NCI-H2107 treated with DMSO at 0.1 percent for 48 hours (cell line): Measurements from ENCODE around the gene SPRED3.
"Not testable (repeated sequence)": the region's sequence is repeated elsewhere in the genome, so short reads cannot be mapped to it uniquely, and the experiment has no call there.

Source experiments
- DNase-seq: peaks from one replicate; lab custom pipeline; 2025; ENCODE audit not compliant: unreplicated experiment; lab: John Stamatoyannopoulos, UW

Gene SPRED3, protein sequence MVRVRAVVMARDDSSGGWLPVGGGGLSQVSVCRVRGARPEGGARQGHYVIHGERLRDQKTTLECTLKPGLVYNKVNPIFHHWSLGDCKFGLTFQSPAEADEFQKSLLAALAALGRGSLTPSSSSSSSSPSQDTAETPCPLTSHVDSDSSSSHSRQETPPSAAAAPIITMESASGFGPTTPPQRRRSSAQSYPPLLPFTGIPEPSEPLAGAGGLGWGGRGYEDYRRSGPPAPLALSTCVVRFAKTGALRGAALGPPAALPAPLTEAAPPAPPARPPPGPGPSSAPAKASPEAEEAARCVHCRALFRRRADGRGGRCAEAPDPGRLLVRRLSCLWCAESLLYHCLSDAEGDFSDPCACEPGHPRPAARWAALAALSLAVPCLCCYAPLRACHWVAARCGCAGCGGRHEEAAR

DNA sequence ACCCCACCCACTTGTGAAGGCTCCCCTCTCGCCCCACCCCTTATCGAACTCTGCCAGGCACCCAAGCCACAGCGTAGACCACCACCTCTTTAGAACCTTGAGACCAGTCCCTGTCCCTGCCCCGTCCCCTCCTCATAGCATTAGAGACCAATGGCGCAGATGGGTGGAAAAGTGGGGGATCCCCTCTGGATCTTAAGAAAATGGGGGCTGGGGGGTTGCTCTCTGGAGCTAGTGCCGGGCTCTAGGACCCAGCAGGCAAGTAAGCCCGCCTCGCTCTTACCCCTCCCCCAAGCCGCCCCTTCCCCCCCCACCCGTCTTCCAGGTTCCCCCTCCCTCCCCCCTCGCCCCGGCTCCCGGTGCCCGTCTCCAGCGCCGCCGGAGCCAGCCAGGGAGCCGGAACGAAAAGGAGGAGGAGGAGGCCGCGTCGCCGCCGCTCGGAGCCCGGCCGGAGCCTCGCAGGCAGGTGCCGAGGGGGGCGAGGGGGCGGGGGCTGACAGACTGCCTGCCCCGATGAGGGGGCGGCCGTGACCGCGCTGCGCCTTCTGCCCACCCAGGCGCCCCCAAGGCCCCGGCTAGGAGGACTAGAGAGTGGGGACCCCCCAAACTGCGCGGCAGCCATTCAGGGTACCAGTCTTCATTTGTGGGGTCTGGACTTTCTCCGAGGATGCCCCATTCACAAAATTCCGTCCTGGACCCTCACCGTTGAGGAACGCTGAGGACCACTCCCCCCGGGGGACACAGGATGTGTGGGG, at the start of gene SPRED3:
Gene SPRED3 (plus strand): TSS at position 349 of the 752 bp plus-strand sequence. CDS start 1,606 bp downstream, outside the sequence.
- no peak for DNase-seq

DNA sequence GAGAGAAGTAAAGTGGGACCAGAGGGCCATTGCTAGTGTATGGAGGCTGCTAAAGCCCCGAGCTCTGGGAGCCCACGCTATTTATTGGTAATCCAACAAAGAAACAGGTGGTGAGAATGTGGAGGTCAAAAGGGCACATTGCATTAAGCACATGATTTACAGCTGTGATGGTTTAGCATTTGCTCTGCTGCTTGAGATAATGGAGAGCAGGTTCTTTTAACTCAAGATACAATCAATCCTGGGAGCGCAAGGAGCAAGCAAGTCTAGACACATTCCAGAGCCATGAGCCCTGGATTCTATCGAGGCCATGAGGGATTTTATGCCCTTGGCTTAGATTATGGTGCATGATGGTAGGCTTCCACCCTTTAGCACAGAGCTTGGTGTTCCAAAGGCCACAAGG, 49.5 kb upstream of the SPRED3 start:
- not testable (repeated sequence) for DNase-seq

DNA sequence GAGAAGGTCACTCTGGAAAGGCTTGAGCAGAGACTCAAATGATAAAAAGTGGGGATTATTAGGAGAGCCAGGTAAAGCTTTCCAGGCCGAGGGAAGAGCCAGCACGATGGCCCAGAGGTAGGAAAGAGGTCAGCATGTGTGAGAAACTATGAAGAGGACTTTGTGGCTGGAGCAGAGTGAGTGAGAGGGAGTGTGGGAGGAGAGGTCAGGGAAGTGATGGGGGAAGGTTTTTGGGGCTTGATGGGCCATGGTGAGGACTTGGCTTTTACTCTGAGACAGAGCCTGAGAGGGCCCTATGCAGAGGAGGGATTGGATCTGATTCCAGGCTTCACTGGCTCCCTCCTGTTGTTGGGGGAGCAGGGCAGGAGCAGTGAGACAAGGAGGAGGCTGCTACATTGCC, 47.6 kb upstream of the SPRED3 start:
- no peak for DNase-seq

DNA sequence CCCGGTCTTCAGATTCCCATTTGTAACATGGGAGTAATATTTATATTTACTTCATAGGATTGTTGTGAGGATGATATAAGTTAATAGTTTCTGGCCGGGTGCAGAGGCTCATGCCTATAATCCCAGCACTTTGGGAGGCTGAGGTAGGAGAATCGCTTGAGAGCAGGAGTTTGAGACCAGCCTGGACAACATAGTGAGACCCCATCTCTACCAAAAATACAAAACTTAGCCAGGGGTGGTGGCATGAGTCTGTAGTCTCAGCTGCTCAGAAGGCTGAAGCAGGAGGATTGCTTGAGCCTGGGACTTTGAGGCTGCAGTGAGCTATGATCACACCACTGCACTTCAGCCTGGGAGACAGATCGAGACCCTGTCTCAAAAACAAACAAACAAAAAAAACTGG, 41.7 kb upstream of the SPRED3 start:
- no peak for DNase-seq

DNA sequence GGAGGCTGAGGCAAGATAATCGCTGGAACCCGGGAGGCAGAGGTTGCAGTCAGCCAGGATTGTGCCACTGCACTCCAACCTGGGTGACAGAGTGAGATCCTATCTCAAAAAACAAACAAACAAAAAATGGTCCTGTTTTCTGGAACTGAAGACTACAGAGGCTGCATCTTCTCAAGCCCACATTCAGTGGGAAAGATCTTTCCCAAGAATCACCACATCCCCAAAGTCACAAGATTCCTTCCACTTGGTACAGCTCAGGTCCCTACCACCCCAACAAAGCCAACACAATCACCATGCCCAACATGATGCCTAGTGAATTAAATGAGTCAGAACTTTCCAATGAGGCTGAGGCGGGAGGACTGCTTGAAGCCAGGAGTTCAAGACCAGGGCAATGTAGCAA, 37.6 kb upstream of the SPRED3 start:
- DNase-seq, result no peak

DNA sequence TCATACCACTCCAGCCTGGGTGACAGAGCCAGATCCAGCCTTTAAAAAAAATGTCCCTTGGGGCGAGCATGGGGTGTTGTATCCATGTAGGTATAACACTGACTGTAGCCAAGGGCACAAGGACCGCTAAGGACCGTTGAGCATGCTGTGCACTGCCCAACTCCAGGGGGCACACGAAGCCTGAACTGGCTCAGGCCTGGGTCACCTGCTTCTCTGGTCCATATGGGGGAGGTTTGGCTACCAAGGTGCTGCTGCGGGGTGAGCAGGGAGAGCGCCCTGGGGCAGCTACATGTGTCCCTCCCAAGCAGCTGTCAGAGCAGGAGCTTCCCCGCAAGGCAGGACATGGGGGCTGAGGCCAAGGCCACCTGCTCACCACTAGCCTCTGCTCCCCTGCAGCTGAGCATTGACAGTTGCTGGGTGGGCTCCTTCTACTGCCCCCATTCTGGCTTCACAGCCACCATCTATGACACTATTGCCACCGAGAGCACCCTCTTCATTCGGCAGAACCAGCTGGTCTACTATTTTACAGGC, 36.6 kb upstream of the SPRED3 start:
- DNase-seq, result no peak

DNA sequence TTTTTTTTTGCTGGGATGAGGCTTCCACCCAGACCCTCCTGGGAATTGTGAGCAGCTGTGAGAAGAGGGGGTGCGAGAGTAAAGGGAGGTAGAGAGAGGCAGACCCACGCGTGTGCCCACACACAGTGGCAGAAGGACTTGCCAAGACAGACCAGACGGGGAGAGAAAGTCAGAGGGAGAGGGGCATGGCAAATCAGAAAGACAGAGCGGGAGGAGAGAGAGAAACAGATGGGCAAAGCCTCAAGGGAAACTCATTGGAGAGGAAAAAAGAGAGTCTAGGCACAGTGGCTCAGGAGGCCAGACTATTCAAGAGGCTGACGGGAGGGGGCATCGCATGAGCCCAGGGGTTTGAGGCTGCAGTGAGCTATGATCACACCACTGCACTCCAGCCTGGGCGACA, 35.9 kb upstream of the SPRED3 start:
- DNase-seq, result no peak

DNA sequence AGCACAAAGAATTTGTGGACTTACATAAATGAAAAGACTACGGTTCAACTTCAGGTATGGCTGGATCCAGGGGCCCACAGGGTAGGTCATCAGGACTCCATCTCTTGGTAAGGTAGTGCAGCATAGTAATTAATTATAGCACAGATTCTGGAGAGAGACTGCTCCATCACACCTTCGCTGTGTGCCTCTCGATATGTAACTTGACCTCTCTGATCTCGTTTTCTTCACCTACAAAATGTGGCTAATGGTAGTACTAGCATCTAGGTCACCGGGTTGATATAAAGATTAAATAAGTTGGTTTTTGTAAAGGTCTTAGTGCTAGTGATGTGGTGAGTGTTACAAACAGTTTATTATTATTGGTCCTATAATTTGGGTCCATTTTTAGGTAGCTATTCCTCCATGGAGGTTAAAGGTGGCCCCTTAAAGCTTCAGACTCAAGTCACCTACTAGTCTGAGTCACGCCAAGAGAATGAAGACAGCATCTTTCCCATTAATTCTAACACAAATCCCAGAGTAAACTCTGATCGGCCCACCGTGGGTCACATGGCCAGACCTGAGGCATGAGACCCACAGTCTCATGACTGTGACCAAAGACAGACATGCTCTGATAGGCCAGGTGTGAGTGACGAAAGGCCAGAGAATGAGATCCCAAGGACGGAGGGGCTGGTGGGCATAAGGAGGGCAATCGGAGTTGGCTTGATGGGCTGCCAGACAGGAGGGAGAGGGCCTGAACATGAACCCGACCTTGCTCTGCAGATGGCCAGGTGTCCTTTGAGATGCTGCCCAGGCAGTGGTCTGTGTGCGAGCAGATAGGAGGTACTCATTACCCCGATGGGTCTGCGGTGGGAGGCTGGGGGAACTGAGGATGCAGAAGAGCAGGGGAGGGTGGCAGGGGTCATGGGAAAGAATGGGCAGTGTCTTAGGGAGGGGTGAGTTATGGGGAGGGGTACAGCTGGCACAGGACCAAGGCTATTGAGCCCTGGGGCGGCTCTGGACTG, 32.5 kb upstream of the SPRED3 start:
- DNase-seq, result no peak

DNA sequence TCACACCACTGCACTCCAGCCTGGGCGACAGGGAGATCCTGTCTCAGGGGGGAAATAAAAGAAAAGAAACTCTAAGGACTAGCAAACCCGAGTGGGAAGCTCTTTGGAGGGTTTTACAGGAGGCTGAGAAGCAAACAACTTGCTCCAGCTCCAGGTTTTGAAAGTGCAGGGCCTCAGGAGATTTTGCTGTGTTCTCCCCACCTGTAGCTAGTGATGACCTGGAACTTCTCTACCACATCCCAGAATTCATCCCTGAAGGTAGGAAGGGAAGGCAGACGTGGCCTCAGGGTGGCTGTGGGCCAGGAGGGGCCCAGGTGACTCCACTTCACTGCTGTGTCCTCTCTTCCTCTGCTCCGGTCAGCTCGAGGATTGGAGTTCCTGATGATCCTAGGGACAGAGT, 30.4 kb upstream of the SPRED3 start:
- DNase-seq, result no peak

DNA sequence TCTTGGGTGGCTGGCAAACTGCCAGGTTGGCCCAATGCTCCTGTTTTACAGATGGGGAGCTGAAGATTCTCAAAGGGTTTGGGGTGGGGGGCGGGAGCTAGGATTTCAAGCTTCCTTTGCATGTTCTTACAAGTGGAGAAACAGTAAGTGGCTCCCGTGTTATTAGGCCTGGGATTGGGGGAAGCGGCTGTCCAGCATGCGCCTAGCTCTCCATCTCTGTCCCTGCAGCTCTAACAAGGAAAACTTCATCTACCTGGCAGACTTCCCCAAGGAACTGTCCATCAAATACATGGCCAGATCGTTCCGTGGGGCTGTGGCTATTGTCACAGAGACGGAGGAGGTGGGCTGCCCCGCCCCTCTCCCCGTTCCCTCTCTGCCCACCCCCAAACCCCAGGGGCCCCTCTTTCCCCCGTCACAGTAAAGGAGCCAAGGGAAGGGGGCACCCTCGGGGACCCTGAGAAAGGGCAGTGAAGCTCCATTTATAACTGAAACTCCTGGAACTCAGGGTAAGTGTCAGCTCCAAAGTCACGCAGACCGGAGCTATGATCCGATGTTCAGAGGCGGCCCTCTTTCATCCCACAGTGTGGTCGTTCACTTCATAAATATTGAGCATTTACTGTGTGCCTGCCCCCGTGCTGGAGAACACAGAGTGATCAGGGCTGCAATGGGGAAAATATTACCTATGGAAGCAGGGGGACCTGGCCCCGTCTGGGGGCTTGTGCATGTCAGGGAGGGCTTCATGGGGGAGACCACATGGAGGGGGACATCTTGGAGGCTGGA, 29.1 kb upstream of the SPRED3 start:
- DNase-seq, result no peak

DNA sequence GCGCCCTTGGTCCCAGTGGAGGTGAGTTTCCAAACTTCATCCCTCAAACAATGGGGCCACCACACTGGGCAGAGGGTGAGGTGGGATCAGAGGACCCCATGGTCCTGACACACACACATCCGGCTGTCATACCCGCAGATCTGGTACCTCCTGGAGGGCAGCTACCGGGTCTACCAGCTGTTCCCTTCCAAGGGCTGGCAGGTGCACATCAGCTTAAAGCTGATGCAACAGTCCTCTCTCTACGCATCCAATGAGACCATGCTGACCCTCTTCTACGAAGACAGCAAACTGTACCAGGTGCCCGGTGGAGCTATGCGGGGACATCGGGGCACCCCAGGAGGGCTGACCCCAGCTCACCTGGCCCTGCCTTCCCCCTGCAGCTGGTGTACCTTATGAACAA, 28.1 kb upstream of the SPRED3 start:
- no peak for DNase-seq

DNA sequence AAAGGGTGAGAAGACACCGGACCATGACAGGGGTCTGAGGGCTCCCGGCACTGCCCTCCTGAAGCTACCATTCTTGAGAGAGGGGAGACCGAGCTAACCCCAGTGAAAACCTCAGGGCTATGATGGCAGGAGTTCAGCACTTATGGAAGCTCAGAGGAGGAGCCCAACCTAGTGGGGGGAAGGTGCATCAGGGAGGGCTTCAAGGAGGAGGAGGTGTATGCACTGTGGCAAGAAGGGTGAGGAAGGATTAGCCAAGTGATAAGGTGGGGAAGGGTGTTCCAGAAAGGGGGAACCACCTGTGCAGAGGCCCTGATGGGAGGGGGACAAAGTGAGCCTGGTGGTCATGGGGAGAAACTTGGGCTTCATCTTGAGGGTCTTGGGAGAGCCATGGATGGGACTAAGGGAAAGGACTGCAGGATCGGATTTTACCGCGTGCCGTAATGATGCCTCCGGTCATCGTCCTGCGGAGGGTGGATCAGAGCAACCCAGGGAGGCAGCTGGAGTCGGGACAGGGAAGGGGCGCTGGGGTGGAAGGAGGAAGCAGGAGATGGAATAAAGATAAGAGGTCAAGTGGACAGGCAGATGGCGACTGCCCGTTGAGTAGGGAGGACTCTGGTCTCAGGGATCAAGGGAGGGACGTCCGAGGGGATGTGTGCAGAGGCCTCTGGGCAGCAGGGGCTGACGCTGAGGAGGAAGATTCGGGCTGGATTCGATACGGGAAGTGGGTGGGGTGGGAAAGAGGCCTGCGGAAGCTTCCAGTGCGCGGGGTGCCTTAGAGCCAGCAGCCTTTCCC, 27.5 kb upstream of the SPRED3 start:
- no peak for DNase-seq

DNA sequence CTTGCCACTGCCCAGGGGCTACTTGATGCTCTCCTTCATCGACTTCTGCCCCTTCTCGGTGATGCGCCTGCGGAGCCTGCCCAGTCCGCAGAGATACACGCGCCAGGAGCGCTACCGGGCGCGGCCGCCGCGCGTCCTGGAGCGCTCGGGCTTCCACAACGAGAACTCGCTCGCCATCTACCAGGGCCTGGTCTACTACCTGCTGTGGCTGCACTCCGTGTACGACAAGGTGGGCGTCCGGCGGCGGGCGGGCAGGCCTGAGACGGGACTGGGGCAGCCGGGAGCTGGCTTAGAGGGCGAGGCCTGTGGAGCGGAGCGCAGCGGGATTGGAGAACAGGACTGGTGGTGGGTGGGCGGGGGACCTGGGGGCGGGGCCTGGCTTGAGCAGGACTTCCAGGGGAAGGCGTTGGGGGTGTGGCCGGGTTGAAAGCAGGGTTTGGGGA, 26.8 kb upstream of the SPRED3 start:
- DNase-seq, result peak; percentile 17

DNA sequence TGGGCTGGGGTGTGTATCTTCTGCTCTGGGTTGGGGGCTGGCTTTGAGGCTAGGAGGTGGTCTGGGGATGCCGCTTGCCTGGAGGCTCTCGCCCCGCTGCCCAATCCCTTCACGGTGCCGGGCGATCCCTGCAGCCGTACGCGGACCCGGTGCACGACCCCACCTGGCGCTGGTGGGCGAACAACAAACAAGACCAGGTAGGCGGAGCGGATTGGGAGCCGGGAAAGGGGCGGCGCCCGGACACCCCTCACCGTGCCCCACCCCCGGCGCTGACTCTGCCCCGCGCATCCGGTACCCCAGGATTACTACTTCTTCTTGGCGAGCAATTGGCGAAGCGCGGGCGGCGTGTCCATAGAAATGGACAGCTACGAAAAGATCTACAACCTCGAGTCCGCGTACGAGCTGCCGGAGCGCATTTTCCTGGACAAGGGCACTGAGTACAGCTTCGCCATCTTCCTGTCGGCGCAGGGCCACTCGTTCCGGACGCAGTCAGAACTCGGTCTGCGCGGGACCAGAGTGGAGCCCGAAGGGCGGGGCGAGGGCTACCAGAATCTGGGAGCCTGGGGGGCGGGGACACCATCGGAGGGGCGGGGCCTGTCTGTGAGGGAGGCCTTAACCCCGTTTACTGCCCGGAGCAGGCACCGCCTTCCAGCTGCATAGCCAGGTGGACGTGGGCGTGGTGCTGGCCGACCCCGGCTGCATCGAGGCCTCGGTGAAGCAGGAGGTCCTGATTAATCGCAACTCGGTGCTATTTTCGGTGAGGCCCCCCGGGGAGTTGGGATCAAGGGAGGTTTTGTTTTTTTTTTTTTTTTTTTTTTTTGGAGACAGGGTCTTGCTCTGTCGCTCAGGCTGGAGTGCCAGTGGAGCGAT, 26.2 kb upstream of the SPRED3 start:
- DNase-seq, result no peak

DNA sequence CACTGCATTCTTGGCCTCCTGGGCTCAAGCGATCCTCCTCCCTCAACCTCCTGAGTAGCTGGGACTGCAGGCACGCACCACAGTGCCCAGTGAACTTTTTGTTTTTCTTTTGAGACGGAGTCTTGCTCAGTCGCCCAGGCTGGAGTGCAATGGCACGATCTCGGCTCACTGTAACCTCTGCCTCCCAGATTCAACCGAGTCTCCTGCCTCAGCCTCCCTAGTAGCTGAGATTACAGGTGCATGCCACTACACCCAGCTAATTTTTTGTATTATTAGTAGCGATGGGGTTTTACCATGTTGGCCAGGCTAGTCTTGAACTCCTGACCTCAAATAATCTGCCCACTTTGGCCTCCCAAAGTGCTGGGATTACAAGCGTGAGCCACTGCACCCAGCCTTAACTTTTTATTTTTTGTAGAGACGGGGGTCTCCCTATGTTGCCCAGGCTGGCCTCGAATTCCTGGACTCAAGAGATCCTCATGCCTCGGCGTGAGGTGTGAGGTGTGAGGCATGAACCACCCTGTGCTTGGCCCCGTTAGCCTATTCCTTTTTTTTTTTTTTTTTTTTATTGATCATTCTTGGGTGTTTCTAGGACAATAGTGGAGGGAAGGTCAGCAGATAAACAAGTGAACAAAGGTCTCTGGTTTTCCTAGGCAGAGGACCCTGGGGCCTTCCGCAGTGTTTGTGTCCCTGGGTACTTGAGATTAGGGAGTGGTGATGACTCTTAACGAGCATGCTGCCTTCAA, 25.4 kb upstream of the SPRED3 start:
- not testable (repeated sequence) for DNase-seq

DNA sequence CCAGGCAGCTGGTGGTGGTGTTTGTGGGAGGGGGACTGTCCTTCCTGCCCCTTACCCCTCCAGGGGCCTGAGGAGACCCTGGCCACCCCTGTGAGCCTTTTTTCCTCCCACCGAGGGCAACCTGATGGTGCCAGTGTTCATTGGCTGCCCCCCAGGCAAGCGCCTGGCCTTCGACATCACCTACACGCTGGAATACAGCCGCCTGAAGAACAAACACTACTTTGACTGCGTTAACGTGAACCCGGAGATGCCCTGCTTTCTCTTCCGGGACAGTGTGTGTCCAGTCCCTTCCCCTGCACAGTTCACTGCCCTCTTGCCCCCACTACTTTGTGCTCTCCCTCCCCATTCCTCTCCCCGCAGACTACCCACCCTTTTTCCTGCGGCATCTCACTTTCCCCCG, 21.5 kb upstream of the SPRED3 start:
- no peak for DNase-seq

DNA sequence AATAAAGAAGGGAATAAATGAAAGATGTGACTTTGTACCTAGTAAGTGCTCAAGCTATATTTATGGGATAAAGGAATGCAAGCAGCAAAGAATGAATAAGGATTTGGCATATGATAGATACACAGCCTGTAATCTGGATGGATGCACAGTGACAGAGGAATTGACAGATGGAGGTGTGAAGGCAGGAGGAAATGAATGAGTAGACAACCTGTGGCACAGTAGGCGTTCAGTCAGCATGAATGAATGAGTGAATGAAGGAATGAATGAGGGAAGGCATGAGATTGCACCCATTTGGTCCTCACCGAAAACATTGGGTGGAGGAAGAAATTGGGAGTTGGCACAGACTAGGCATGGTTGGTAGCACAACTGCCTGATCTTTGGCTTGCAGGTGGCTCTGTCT, 18.9 kb upstream of the SPRED3 start:
- no peak for DNase-seq

DNA sequence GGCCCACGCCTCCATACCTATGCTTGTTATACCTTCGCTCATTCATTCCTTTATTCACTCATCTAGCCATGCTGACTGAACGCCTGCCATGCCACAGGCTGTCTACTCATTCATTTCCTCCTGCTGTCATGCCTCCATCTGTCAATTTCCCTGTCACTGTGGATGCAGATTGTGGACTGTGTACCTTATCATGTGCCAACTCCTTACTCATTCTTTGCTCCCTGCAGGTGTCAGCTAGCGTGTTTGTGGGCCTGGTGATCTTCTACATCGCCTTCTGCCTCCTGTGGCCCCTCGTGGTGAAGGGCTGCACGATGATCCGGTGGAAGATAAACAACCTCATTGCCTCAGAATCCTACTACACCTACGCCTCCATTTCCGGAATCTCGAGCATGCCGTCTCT, 18.2 kb upstream of the SPRED3 start:
- DNase-seq, result no peak
